ENCODE data around the gene PTH2R.

- TF ChIP-seq CTCF (conservative IDR thresholded peaks at IDR 0.05; ENCODE audit: low read depth in 2 of 2) (no peak), ZNF462 (CRISPR knock-in tag; IDR thresholded peaks at IDR 0.05) (no peak), CREB1 (CRISPR knock-in tag; IDR thresholded peaks at IDR 0.05; ENCODE audit: low read depth) (no peak), STAT1 (IDR thresholded peaks at IDR 0.05; ENCODE audit: unreplicated experiment) (no peak), ZNF114 (CRISPR knock-in tag; IDR thresholded peaks at IDR 0.05) (no peak), EZH2 (IDR thresholded peaks at IDR 0.05; ENCODE audit: low read depth, unreplicated experiment) (no peak), POLR2AphosphoS5 (IDR thresholded peaks at IDR 0.05; ENCODE audit: low read depth) (no peak), EZH2phosphoT487 (IDR thresholded peaks at IDR 0.05; ENCODE audit: unreplicated experiment) (no peak)
Measured at GRCh38 chr2:208441951-208442350, 35.4 kb downstream of the PTH2R start.

All from GM23338 (cell line).